WI38 (cell line): ENCODE measurements around the gene OLFML2B.

Experiments
- H3K4me3 ChIP-seq: 2 replicates; pipeline ENCODE4 v1.5.1; 2011; ENCODE audit warnings: low read depth, mild to moderate bottlenecking, control low read depth, low read length
- CTCF ChIP-seq: IDR thresholded peaks from 2 replicates; pipeline ENCODE4 v1.5.1; 2012; ENCODE audit warnings: low read depth, mild to moderate bottlenecking, control low read depth, low read length

Gene OLFML2B

GRCh38 chr1:161988413-161988812 lies 35.3 kb downstream of the OLFML2B start:
- H3K4me3 ChIP-seq = no peak overlapping the region
- no peak for TF ChIP-seq CTCF

- TF ChIP-seq CTCF = no peak
- no peak overlapping the region for H3K4me3 ChIP-seq
These were observed 35.8 kb downstream of the OLFML2B start for GRCh38 chr1:161987872-161988271.

GRCh38 chr1:161987303-161987702 lies 36.4 kb downstream of the OLFML2B start:
- H3K4me3 ChIP-seq = no peak overlapping the region
- TF ChIP-seq CTCF = no peak

- H3K4me3 ChIP-seq = no peak overlapping the region
- TF ChIP-seq CTCF = no peak
These were observed 37.3 kb downstream of the OLFML2B start for GRCh38 chr1:161986328-161986727.

- no peak for TF ChIP-seq CTCF
- no peak overlapping the region for H3K4me3 ChIP-seq
These were observed 38.3 kb downstream of the OLFML2B start for GRCh38 chr1:161985301-161985822.

GRCh38 chr1:161983725-161984124 lies 39.9 kb downstream of the OLFML2B start:
- H3K4me3 ChIP-seq = no peak overlapping the region
- no peak for TF ChIP-seq CTCF

- no peak for TF ChIP-seq CTCF
- H3K4me3 ChIP-seq = no peak overlapping the region
These were observed 40.8 kb downstream of the OLFML2B start for GRCh38 chr1:161982917-161983316.
